Peyer's patch (tissue), 4 donors: ENCODE results near the gene ZGRF1. TPM values are rescaled to one million over a fixed set of nuclear protein-coding genes. Genes with fewer than 3 reads are reported as not detected.
A peak's percentile ranks its signal among the peaks of the same experiment; 100 is the strongest.

Experiments used
- DNase-seq, 3 donors: peaks; one replicate each; pipeline ENCODE4 v3.0.0-alpha.2; 2017 to 2019
- H3K27ac ChIP-seq, 4 donors: fragments of 200-600 bp; sonication (generic); one replicate each; pipeline ENCODE4 v1.5.1; 2016 to 2019
- H3K27me3 ChIP-seq, 2 donors: fragments of 200-600 bp; sonication (generic); one replicate each; pipeline ENCODE4 v1.5.1; 2019
- H3K36me3 ChIP-seq, 3 donors: fragments of 200-600 bp; sonication (generic); one replicate each; pipeline ENCODE4 v1.5.1; 2016 to 2019
- H3K4me1 ChIP-seq, 4 donors: fragments of 200-600 bp; sonication (generic); one replicate each; pipeline ENCODE4 v1.5.1; 2016 to 2019
- H3K4me3 ChIP-seq, 4 donors: fragments of 200-600 bp; sonication (generic); 1 replicate in 3 of 4; 2 replicates in 1 of 4; pipeline ENCODE4 v1.5.1; 2016 to 2019; ENCODE audit warnings: mild to moderate bottlenecking in 1 of 4
- H3K9me3 ChIP-seq, 4 donors: fragments of 200-600 bp; sonication (generic); one replicate each; pipeline ENCODE4 v1.5.1; 2016 to 2019; ENCODE audit warnings: mild to moderate bottlenecking in 1 of 4
- CTCF ChIP-seq, 6 experiments: fragments of 450-650 bp in 4 of 6; fragments of 200-600 bp in 2 of 6; sonication (generic) in 1 of 6; IDR thresholded peaks; one replicate each; pipeline ENCODE4 v1.5.1; 2017 to 2019; ENCODE audit warnings: antibody characterized with exemption in 6 of 6, mild to moderate bottlenecking in 3 of 6, moderate library complexity in 1 of 6
- POLR2A ChIP-seq, 2 donors: fragments of 450-650 bp; IDR thresholded peaks; one replicate each; pipeline ENCODE4 v1.5.1; 2017; ENCODE audit warnings: antibody characterized with exemption in 2 of 2, mild to moderate bottlenecking in 2 of 2, moderate library complexity in 2 of 2
- total RNA-seq, 4 donors: library from RNA; depleted of rRNA; stranded (reverse); fragments of >200 nt; gene quantifications; one replicate each; pipeline ENCODE4 v1.1.0, GENCODE V29; 2016

The ZGRF1 gene
- total RNA-seq, 4 donors from 2014 or later = 3.6 to 28.9 (median 6.1) TPM

- Histone ChIP-seq H3K9me3 (no peaks in the 10 kb centered on the region), H3K27me3 (peaks cover 4 to 87% of the 10 kb centered on the region in 2 donors), H3K4me3 (no peak overlapping the region), H3K4me1 (peaks cover 0 to 41% (median 15%) of the 10 kb centered on the region in 4 donors), H3K36me3 (no peaks in the 10 kb centered on the region), H3K27ac (no peak overlapping the region)
- DNase-seq = no peak
- no peak for TF ChIP-seq CTCF (IDR thresholded peaks at IDR 0.05)
- no peak for TF ChIP-seq POLR2A (IDR thresholded peaks at IDR 0.05)
Measured at GRCh38 chr4:112519689-112520597, 116.8 kb downstream of the ZGRF1 start.

GRCh38 chr4:112518675-112519074 lies 118.0 kb downstream of the ZGRF1 start:
- Histone ChIP-seq H3K4me1 (peaks cover 0 to 46% (median 20%) of the 10 kb centered on the region in 4 donors), H3K4me3 (no peak overlapping the region), H3K9me3 (no peaks in the 10 kb centered on the region), H3K27me3 (peaks cover 4 to 89% of the 10 kb centered on the region in 2 donors), H3K27ac (no peak overlapping the region), H3K36me3 (no peaks in the 10 kb centered on the region)
- TF ChIP-seq CTCF (IDR thresholded peaks at IDR 0.05) = no peak
- no peak for TF ChIP-seq POLR2A (IDR thresholded peaks at IDR 0.05)
- no peak for DNase-seq

- Histone ChIP-seq H3K36me3 (no peaks in the 10 kb centered on the region), H3K4me3 (no peak overlapping the region), H3K27me3 (peaks cover 4 to 85% of the 10 kb centered on the region in 2 donors), H3K27ac (no peak overlapping the region), H3K4me1 (peaks cover 0 to 41% (median 20%) of the 10 kb centered on the region in 4 donors), H3K9me3 (no peaks in the 10 kb centered on the region)
- DNase-seq = no peak
- TF ChIP-seq POLR2A (IDR thresholded peaks at IDR 0.05) (no peak), CTCF (IDR thresholded peaks at IDR 0.05) (no peak)
Measured at GRCh38 chr4:112517911-112518310, 118.8 kb downstream of the ZGRF1 start.

GRCh38 chr4:112517067-112517634 lies 119.6 kb downstream of the ZGRF1 start:
- Histone ChIP-seq H3K4me3 (peak overlapping the region in 1 of 4 donors; percentile 61), H3K4me1 (peaks cover 0 to 39% (median 20%) of the 10 kb centered on the region in 4 donors), H3K9me3 (no peaks in the 10 kb centered on the region), H3K27me3 (peaks cover 4 to 78% of the 10 kb centered on the region in 2 donors), H3K36me3 (no peaks in the 10 kb centered on the region), H3K27ac (no peak overlapping the region)
- DNase-seq = no peak
- TF ChIP-seq POLR2A (IDR thresholded peaks at IDR 0.05) = no peak
- no peak for TF ChIP-seq CTCF (IDR thresholded peaks at IDR 0.05)

GRCh38 chr4:112516471-112517066 lies 120.1 kb downstream of the ZGRF1 start:
- TF ChIP-seq POLR2A (IDR thresholded peaks at IDR 0.05) (no peak), CTCF (IDR thresholded peaks at IDR 0.05) (no peak)
- Histone ChIP-seq H3K4me3 (peak overlapping the region; percentile 5 to 61 (median 42)), H3K27me3 (peaks cover 4 to 73% of the 10 kb centered on the region in 2 donors), H3K27ac (no peak overlapping the region), H3K9me3 (no peaks in the 10 kb centered on the region), H3K4me1 (peaks cover 0 to 39% (median 20%) of the 10 kb centered on the region in 4 donors), H3K36me3 (no peaks in the 10 kb centered on the region)
- no peak for DNase-seq
